ENCODE results near the gene FBXW4.

GRCh38 chr10:101616415-101617101, 78.4 kb downstream of the FBXW4 start:
- TF ChIP-seq, protein P1, sequence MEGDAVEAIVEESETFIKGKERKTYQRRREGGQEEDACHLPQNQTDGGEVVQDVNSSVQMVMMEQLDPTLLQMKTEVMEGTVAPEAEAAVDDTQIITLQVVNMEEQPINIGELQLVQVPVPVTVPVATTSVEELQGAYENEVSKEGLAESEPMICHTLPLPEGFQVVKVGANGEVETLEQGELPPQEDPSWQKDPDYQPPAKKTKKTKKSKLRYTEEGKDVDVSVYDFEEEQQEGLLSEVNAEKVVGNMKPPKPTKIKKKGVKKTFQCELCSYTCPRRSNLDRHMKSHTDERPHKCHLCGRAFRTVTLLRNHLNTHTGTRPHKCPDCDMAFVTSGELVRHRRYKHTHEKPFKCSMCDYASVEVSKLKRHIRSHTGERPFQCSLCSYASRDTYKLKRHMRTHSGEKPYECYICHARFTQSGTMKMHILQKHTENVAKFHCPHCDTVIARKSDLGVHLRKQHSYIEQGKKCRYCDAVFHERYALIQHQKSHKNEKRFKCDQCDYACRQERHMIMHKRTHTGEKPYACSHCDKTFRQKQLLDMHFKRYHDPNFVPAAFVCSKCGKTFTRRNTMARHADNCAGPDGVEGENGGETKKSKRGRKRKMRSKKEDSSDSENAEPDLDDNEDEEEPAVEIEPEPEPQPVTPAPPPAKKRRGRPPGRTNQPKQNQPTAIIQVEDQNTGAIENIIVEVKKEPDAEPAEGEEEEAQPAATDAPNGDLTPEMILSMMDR (conservative IDR thresholded peaks at IDR 0.05 in 1 of 2, IDR thresholded peaks at IDR 0.05 in 1 of 2; ENCODE audit: low read depth in 1 of 2, low read length in 2 of 2): no peak
- no peak for TF ChIP-seq EZH2 (IDR thresholded peaks at IDR 0.05; ENCODE audit: low read length, missing control alignments)
